Inflammatory macrophage treated with lipopolysaccharide for 1 hour (primary cell): ENCODE measurements around the gene FGR.
"Not testable (repeated sequence)": the region's sequence is repeated elsewhere in the genome, so short reads cannot be mapped to it uniquely, and the experiment has no call there.

Experiments
- DNase-seq, 2 donors: peaks; one replicate each; pipeline ENCODE4 v3.0.0-alpha.2; 2020 to 2022

FGR gene

GRCh38 chr1:27634177-27634984 lies 604 bp downstream of the FGR start:
- peak; percentile 76 to 86 for DNase-seq

GRCh38 chr1:27633640-27634176 lies 1.3 kb downstream of the FGR start:
- no peak for DNase-seq

GRCh38 chr1:27633298-27633610 lies 1.7 kb downstream of the FGR start:
- no peak for DNase-seq

GRCh38 chr1:27632387-27633297 lies 2.3 kb downstream of the FGR start:
- DNase-seq = peak; percentile 44 to 85

GRCh38 chr1:27630859-27631491 lies 4.0 kb downstream of the FGR start:
- DNase-seq = peak; percentile 79 to 96

- DNase-seq = no peak
Measured at GRCh38 chr1:27628712-27629111, 6.3 kb downstream of the FGR start.

- not testable (repeated sequence) for DNase-seq
Measured at GRCh38 chr1:27627733-27628132, 7.3 kb downstream of the FGR start.

GRCh38 chr1:27627061-27627460 lies 7.9 kb downstream of the FGR start:
- DNase-seq = no peak

GRCh38 chr1:27626031-27626935 lies 8.7 kb downstream of the FGR start:
- peak; percentile 96 to 99 for DNase-seq

GRCh38 chr1:27624467-27625178 lies 10.4 kb downstream of the FGR start:
- DNase-seq = no peak

GRCh38 chr1:27623327-27624212 lies 11.4 kb downstream of the FGR start:
- DNase-seq = no peak

- DNase-seq = no peak
Measured at GRCh38 chr1:27622828-27623227, 12.2 kb downstream of the FGR start.

- DNase-seq = no peak
Measured at GRCh38 chr1:27621051-27621920, 13.7 kb downstream of the FGR start.

- DNase-seq = not testable (repeated sequence)
Measured at GRCh38 chr1:27619782-27620438, 15.1 kb downstream of the FGR start.

- no peak for DNase-seq
Measured at GRCh38 chr1:27618341-27619082, 16.5 kb downstream of the FGR start.

GRCh38 chr1:27617420-27617819 lies 17.6 kb downstream of the FGR start:
- DNase-seq = no peak

GRCh38 chr1:27616441-27616840 lies 18.5 kb downstream of the FGR start:
- no peak for DNase-seq
